GM18951 (cell line): Measurements from ENCODE around the gene ZCCHC8.
"Not testable (repeated sequence)": the region's sequence is repeated elsewhere in the genome, so short reads cannot be mapped to it uniquely, and the experiment has no call there.

Source experiments
- POLR2A ChIP-seq: IDR thresholded peaks from 4 replicates; pipeline ENCODE4 v1.6.1; 2011; ENCODE audit warnings: mild to moderate bottlenecking; ENCODE audit not compliant: insufficient read length, insufficient read depth; ENCODE audit errors: extremely low read depth
- in situ Hi-C: fragments of 300-500 bp; cut with MboI; formaldehyde crosslinking; loops from one replicate; pipeline ENCODE4 v1.12.0; 2022; ENCODE audit warnings: low sequenced_read_pairs, mixed read lengths, inconsistent platforms; ENCODE audit not compliant: unreplicated experiment

The ZCCHC8 gene

GRCh38 chr12:122503147-122503751 lies 2.5 kb upstream of the ZCCHC8 start:
- peak; percentile 21 for TF ChIP-seq POLR2A
- in situ Hi-C loops, result no loop called here

DNA sequence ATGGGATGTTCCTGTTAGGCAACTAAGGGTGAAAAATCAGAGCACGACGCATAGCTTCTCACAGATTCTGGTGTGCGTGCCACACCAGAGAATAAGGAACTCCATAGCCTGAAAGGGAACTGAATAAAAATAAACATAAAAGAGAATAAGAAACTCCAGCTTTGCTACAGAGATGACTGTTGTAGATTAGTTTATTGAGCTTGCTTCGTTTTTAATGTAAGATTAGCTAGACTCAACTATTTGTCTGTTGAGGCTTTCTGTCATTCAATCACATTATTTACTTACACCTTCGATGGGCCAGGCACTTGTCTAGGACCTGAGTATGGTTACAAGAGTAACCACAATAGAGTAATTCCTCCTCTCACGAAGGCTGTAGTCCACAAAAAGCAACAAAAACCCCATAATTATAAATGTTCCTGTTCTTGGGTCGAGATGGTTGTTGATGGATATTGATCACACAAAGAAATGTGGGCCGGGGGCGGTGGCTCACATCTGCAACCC lies 807 bp upstream of the ZCCHC8 start:
- TF ChIP-seq POLR2A, result no peak
- in situ Hi-C loops, result no loop called here

GRCh38 chr12:122499991-122500684 lies 594 bp downstream of the ZCCHC8 start:
- TF ChIP-seq POLR2A, result no peak
- in situ Hi-C loops, result loop anchor here (10.0 kb wide), 1 partner anchor 245 kb away; no protein-coding TSS in a partner anchor

DNA sequence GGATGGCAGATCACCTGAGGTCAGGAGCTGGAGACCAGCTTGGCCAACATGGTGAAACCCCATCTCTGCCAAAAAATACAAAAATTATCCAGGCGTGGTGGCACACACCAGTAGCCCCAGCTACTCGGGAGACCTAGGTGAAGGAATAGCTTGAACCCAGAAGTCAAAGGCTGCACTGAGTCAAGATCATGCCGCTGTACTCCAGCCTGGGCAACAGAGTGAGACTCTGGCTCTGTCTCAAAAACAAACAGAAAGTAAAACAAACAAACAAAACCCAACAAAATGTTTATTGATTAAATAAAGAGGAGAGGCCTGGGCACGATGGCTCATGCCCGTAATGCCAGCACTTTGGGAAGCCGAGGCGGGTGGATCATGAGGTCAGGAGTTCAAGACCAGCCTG lies 5.5 kb downstream of the ZCCHC8 start:
- no peak for TF ChIP-seq POLR2A
- in situ Hi-C loops, result loop anchor here (10.0 kb wide), 1 partner anchor 250 kb away; no protein-coding TSS in a partner anchor

GRCh38 chr12:122493222-122493621 lies 7.5 kb downstream of the ZCCHC8 start:
- in situ Hi-C loops, result loop anchor here (10.0 kb wide), 1 partner anchor 252 kb away; no protein-coding TSS in a partner anchor

DNA sequence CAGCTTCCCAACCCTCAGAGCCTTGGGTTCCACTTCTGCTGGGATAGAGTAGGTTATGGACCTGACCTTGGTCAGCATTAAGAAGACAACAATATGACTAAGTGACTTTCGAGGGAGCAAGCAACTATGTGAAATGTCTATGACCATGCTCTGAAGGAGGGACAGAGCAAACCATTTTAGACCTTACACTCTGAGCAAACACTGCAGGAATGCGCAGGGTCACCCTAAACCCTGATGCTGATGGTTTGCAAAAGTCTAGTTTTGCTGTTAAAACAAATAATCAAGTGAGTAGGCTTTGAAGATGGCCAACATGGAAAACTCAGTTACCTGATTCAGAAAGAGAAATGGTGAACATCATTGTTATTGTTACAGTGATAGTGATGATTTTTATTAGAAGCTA lies 8.7 kb downstream of the ZCCHC8 start:
- no peak for TF ChIP-seq POLR2A
- in situ Hi-C loops, result loop anchor here (10.0 kb wide), 1 partner anchor 253 kb away; no protein-coding TSS in a partner anchor

DNA sequence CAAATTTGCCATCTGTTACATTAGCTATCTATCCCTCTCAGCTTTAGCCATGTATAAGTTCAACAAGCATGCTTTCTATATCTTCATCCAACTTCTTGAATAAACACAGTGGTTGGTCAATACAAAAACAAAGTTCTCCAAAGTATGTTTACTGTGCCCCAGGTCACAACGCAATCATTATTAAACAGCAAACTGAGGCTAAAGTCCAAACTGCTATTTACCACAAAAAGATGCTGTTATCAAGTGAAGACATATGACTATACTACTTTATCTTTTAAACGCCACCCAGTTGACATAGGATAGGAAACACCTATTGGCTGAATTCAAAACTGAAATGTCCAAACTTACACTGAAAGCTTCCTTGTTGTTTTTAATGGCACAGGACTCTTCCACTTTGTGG lies 11.7 kb downstream of the ZCCHC8 start:
- in situ Hi-C loops, result no loop called here

DNA sequence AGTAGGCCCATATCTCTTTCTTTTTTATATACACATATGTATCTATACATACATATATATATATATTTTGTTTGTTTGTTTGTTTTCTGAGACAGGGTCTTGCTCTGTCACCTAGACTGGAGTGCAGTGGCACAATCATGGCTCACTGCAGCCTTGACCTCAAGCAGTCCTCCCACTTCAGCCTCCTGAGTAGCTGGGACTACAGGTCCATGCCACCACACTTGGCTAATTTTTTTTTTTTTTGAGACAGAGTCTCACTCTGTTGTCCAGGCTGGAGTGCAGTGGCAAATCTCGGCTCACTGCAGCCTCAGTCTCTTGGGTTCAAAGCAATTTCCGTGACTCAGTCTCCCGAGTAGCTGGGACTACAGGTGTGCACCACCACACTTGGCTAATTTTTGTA lies 12.9 kb downstream of the ZCCHC8 start:
- in situ Hi-C loops, result not testable (repeated sequence)

More for the DNA sequence above, 11.7 kb downstream of the ZCCHC8 start:
- no peak for TF ChIP-seq POLR2A

- in situ Hi-C loops, result no loop called here
- TF ChIP-seq POLR2A, result no peak
These were observed 13.8 kb downstream of the ZCCHC8 start for GRCh38 chr12:122486805-122487426.

DNA sequence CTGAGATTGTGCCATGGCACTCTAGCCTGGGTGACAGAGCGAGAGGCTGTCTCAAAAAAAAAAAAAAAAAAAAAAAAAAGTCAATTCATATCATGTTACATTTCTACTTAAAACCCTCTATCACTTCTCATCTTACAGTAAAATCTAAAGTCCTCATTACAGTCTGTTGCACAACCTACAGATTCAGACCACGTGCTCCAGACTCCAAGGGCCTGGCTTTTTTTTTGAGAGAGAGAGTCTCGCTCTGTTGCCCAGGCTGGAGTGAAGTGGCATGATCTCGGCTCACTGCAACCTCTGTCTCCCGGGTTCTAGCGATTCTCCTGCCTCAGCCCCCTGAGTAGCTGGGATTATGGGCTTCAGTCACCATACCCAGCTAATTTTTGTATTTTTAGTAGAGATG lies 14.4 kb downstream of the ZCCHC8 start:
- in situ Hi-C loops, result not testable (repeated sequence)

GRCh38 chr12:122484385-122484784 lies 16.3 kb downstream of the ZCCHC8 start:
- in situ Hi-C loops, result not testable (repeated sequence)

GRCh38 chr12:122483969-122484368 lies 16.8 kb downstream of the ZCCHC8 start:
- in situ Hi-C loops, result no loop called here

GRCh38 chr12:122481861-122482260 lies 18.9 kb downstream of the ZCCHC8 start:
- in situ Hi-C loops, result no loop called here
- no peak for TF ChIP-seq POLR2A

More at GRCh38 chr12:122483969-122484368, 16.8 kb downstream of the ZCCHC8 start:
- no peak for TF ChIP-seq POLR2A

- TF ChIP-seq POLR2A, result no peak
- in situ Hi-C loops, result no loop called here
These were observed 20.0 kb downstream of the ZCCHC8 start for GRCh38 chr12:122480753-122481152.

DNA sequence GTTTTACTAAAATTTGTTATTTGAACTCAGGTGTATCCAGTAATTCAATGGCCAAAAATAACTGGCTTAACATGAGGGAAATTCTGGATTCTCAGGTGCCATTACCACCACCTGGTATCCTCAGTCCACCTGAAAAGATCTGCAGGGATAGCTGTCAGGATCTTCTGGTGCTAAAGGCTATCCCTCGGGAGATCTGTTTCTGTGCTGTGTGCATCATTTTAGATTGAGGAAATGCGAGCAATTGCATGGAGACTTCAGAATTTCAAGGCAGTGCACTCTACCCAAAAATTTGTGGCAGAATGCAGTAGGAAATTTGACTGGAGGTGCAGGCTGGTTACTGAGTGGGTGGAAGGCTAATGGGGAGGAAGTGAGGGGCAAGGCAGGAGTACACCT lies 26.4 kb downstream of the ZCCHC8 start:
- no peak for TF ChIP-seq POLR2A
- in situ Hi-C loops, result loop anchor here (5.0 kb wide), 1 partner anchor 77 kb away; no protein-coding TSS in a partner anchor
